Right lobe of liver (tissue), 6 donors: Measurements from ENCODE around the gene UBE2E2. TPM values are rescaled to one million over a fixed set of nuclear protein-coding genes. Genes with fewer than 3 reads are reported as not detected.

Experiments used
- ATAC-seq, 4 donors: fragments of 200-7000 bp; cut with Tn5 transposase; one replicate each; pipeline ENCODE4 v1.9.1; 2020; ENCODE audit warnings: mild to moderate bottlenecking in 4 of 4, moderate library complexity in 4 of 4
- DNase-seq, 3 donors: peaks; one replicate each; pipeline ENCODE4 v3.0.0-alpha.2; 2020
- H3K27ac ChIP-seq, 3 donors: fragments of 200-600 bp; one replicate each; pipeline ENCODE4 v1.8.0; 2022
- H3K27me3 ChIP-seq, 2 donors: fragments of 200-600 bp; one replicate each; pipeline ENCODE4 v1.8.0; 2022
- H3K36me3 ChIP-seq, 4 donors: fragments of 200-600 bp; sonication (generic) in 1 of 4; one replicate each; pipeline versions ENCODE4 v1.5.1 to v1.8.0; 2017 to 2022; ENCODE audit warnings: control low read depth in 1 of 4
- H3K4me1 ChIP-seq, 4 donors: fragments of 200-600 bp; sonication (generic) in 1 of 4; one replicate each; pipeline versions ENCODE4 v1.5.1 to v1.8.0; 2017 to 2022; ENCODE audit warnings: control low read depth in 1 of 4
- H3K4me3 ChIP-seq, 3 donors: fragments of 200-600 bp; one replicate each; pipeline ENCODE4 v1.8.0; 2022
- H3K9me3 ChIP-seq, 4 donors: fragments of 200-600 bp; sonication (generic) in 1 of 4; one replicate each; pipeline versions ENCODE4 v1.5.1 to v1.8.0; 2017 to 2022; ENCODE audit warnings: control low read depth in 1 of 4
- POLR2A ChIP-seq: fragments of 450-650 bp; IDR thresholded peaks from one replicate; pipeline ENCODE4 v1.6.1; 2017; ENCODE audit warnings: antibody characterized with exemption, mild to moderate bottlenecking
- WGBS: methylation state at CpG from one replicate; pipeline ENCODE4 v1.1.6; 2018; ENCODE audit warnings: low coverage, low lambda C conversion rate; ENCODE audit not compliant: insufficient coverage; ENCODE audit errors: missing lambda C conversion rate; 5-methylcytosine and 5-hydroxymethylcytosine counted together
- intact Hi-C, 2 donors: fragments of 100-400 bp; cut with DNase I; formaldehyde crosslinking; loops; one replicate each; pipeline versions ENCODE4 v1.11.2 to v1.14.1; 2022
- small RNA-seq, 2 experiments: library from RNA; depleted of rRNA; stranded (forward); fragments of <200 nt; gene quantifications; one replicate each; pipeline ENCODE3, GENCODE V24; 2016
- total RNA-seq, 6 experiments: library from RNA; depleted of rRNA in 2 of 6; stranded (reverse); fragments of >200 nt in 2 of 6; fragmentation: NEBNext Ultra II Directional in 3 of 6; extraction: Animal tissue kit (Norgen Biotek cat#: 25700) in 3 of 6; gene quantifications; one replicate each; pipeline versions ENCODE4 v1.1.0 to v1.2.4, GENCODE V29; 2016 to 2023
- TF ChIP-seq, protein P1 (sequence below), 4 donors: fragments of 200-600 bp in 3 of 4; fragments of 450-650 bp in 1 of 4; IDR thresholded peaks; one replicate each; pipeline versions ENCODE4 v1.5.1 to v1.8.0; 2016 to 2022; ENCODE audit warnings: antibody characterized with exemption in 4 of 4, mild to moderate bottlenecking in 2 of 4
- donor health status: DM: no; HTN: yes; CAD: no.
- donor health status: DM: no; HTN: no; CAD: no.
- donor health status: DM: no; HTN: no; CAD: no.
- donor health status: DM: no; HTN: yes; CAD: no.
- donor health status: DM: no; HTN: yes; CAD: no.

UBE2E2 gene
- total RNA-seq, 6 experiments from 2014 or later: 17.2 to 29.1 (median 18.1) TPM

DNA sequence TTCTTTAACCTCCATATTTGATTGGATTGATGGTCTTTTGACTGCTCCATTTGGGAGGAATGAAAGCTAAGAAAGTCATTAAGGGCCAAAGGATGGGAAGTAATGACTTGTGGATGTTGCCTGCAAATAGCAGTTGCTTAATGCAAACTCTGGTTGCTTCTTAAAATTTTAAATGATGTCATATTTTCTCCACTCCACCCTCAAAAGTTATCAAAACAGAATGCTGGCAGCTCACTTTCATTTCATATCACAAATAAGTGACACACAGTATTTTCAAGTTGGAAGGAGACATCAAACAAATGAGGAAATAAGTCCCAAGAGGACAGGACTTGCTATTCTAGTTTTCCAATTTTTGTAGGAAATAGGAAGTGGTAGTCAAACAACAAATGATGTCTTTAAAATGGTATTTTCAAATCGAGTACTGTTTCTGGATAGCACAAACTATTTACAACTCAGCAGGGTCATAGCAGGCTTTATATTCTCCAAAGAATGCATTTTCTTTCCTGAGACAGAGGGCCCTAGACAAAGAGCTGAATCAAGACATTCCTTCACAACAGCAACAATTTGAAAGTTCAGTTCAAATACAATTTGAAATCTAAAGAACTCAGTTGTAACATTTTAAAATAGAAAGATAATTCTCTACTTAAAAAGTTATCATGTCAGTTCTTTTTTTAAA is 437.5 kb downstream of the UBE2E2 start:
- Histone ChIP-seq H3K27ac (no peak overlapping the region), H3K9me3 (no peaks in the 10 kb centered on the region), H3K36me3 (no peaks in the 10 kb centered on the region), H3K27me3 (no peaks in the 10 kb centered on the region), H3K4me3 (no peak overlapping the region), H3K4me1 (no peaks in the 10 kb centered on the region)
- ATAC-seq (no peak), DNase-seq (no peak)
- intact Hi-C loops: no loop called here
- 27% methylated on average over 1 of the region's 1 CpG for WGBS
- TF ChIP-seq, protein P1, sequence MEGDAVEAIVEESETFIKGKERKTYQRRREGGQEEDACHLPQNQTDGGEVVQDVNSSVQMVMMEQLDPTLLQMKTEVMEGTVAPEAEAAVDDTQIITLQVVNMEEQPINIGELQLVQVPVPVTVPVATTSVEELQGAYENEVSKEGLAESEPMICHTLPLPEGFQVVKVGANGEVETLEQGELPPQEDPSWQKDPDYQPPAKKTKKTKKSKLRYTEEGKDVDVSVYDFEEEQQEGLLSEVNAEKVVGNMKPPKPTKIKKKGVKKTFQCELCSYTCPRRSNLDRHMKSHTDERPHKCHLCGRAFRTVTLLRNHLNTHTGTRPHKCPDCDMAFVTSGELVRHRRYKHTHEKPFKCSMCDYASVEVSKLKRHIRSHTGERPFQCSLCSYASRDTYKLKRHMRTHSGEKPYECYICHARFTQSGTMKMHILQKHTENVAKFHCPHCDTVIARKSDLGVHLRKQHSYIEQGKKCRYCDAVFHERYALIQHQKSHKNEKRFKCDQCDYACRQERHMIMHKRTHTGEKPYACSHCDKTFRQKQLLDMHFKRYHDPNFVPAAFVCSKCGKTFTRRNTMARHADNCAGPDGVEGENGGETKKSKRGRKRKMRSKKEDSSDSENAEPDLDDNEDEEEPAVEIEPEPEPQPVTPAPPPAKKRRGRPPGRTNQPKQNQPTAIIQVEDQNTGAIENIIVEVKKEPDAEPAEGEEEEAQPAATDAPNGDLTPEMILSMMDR (IDR thresholded peaks at IDR 0.05): no peak
- no peak for TF ChIP-seq POLR2A

Small RNAs within 50 kb of the gene (small RNA-seq; reads per million reads assigned to genes)
- gene AC121251.1 (0 reads per million in 2 experiments), gene RF00019 (0 reads per million in 2 experiments), gene RNU6-788P (0 reads per million in 2 experiments), gene RNU6-922P (0 reads per million in 2 experiments)
